HG03469 (cell line): ENCODE data around the gene CCDC40.
"Not testable (repeated sequence)": the region's sequence is repeated elsewhere in the genome, so short reads cannot be mapped to it uniquely, and the experiment has no call there.

Experiments used
- ATAC-seq: cut with Tn5 transposase; IDR thresholded peaks from one replicate; pipeline ENCODE4 v1.9.1; 2021; ENCODE audit warnings: mild to moderate bottlenecking, moderate library complexity, moderate number of reproducible peaks; ENCODE audit not compliant: unreplicated experiment

The CCDC40 gene

GRCh38 chr17:80071116-80071841 is 34.8 kb downstream of the CCDC40 start:
- no peak for ATAC-seq

- no peak for ATAC-seq
Measured at GRCh38 chr17:80072410-80072809, 36.0 kb downstream of the CCDC40 start.

- no peak for ATAC-seq
Measured at GRCh38 chr17:80080081-80080480, 43.6 kb downstream of the CCDC40 start.

GRCh38 chr17:80081596-80081995 is 45.2 kb downstream of the CCDC40 start:
- ATAC-seq: no peak

- no peak for ATAC-seq
Measured at GRCh38 chr17:80082403-80083135, 46.1 kb downstream of the CCDC40 start.

GRCh38 chr17:80083136-80083661 is 46.8 kb downstream of the CCDC40 start:
- ATAC-seq: no peak

- ATAC-seq: no peak
Measured at GRCh38 chr17:80084773-80085172, 48.3 kb downstream of the CCDC40 start.

- ATAC-seq: no peak
Measured at GRCh38 chr17:80086081-80086480, 49.6 kb downstream of the CCDC40 start.

GRCh38 chr17:80086616-80087015 is 50.2 kb downstream of the CCDC40 start:
- no peak for ATAC-seq

GRCh38 chr17:80087346-80088265 is 51.2 kb downstream of the CCDC40 start:
- ATAC-seq: no peak

- ATAC-seq: no peak
Measured at GRCh38 chr17:80089762-80090161, 53.3 kb downstream of the CCDC40 start.

GRCh38 chr17:80090164-80090563 is 53.7 kb downstream of the CCDC40 start:
- ATAC-seq: not testable (repeated sequence)

- ATAC-seq: no peak
Measured at GRCh38 chr17:80091376-80091775, 54.9 kb downstream of the CCDC40 start.

- ATAC-seq: no peak
Measured at GRCh38 chr17:80092959-80093358, 56.5 kb downstream of the CCDC40 start.

- ATAC-seq: no peak
Measured at GRCh38 chr17:80095038-80095843, 58.8 kb downstream of the CCDC40 start.

- no peak for ATAC-seq
Measured at GRCh38 chr17:80095844-80096475, 59.5 kb downstream of the CCDC40 start.

- ATAC-seq: no peak
Measured at GRCh38 chr17:80096561-80097021, 60.1 kb downstream of the CCDC40 start.

GRCh38 chr17:80097127-80097621 is 60.7 kb downstream of the CCDC40 start:
- no peak for ATAC-seq
